Renal pelvis (tissue), 4 donors: ENCODE results near the gene TBX20. TPM values are rescaled to one million over a fixed set of nuclear protein-coding genes. Genes with fewer than 3 reads are reported as not detected.
"Not testable (repeated sequence)": the region's sequence is repeated elsewhere in the genome, so short reads cannot be mapped to it uniquely, and the experiment has no call there.

Source experiments
- DNase-seq: peaks from one replicate; pipeline ENCODE4 v3.0.0-alpha.2; 2013
- polyA plus RNA-seq, 3 donors: library from polyadenylated mRNA; unstranded; fragments of 120-200 nt; gene quantifications; one replicate each; pipeline ENCODE4 v1.2.1, GENCODE V29; 2013; ENCODE audit not compliant: insufficient read length in 3 of 3

The TBX20 gene
- polyA plus RNA-seq, 3 donors, result not detected

GRCh38 chr7:35255443-35256255, 1.7 kb upstream of the TBX20 start:
- no peak for DNase-seq

DNA sequence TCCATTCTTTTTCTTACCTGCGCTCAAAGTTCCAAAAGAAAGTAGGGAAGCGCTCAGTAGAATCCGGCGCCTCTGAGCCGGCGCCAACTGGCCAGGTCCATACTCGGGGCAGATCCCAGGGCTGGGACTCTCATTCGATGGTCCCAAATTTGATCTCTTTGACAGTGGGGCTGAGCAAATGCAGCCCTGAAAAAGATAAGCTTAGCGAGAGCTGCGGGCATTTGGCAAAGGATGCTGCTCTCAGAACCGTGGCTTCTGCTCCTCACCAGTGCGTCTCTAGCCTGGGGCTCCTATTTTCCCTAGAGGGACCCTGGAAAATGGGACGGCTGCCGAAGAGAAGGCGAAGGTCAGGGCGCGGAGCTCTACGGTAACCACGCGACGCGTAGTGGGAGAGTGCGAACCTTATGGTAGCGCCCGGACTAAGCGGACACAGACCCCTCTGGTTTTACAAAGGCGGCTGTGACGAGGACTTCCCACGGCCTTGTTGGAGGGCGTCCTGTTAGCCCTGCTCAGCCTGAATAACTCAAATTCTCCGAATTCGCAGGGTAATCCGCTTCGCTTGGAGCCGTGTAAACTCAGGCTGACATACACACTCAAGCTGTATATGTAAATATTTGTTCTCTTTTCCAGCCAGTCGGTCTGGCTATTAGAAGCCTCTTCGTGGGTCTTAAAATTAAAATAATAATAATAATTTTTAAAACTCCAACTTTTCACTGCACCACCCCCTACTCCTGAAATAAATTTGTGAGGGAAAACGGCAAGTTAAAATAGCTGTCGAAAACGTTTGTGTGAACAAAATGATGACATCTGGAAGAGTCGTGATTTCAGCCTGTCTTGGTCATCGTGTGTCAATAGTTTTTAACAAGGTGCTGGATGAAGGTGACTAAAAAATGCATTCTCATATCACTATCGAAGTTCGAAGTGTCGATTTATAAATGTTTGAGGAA, 869 bp upstream of the TBX20 start:
- no peak for DNase-seq

GRCh38 chr7:35253460-35253709, 515 bp downstream of the TBX20 start:
- no peak for DNase-seq

DNA sequence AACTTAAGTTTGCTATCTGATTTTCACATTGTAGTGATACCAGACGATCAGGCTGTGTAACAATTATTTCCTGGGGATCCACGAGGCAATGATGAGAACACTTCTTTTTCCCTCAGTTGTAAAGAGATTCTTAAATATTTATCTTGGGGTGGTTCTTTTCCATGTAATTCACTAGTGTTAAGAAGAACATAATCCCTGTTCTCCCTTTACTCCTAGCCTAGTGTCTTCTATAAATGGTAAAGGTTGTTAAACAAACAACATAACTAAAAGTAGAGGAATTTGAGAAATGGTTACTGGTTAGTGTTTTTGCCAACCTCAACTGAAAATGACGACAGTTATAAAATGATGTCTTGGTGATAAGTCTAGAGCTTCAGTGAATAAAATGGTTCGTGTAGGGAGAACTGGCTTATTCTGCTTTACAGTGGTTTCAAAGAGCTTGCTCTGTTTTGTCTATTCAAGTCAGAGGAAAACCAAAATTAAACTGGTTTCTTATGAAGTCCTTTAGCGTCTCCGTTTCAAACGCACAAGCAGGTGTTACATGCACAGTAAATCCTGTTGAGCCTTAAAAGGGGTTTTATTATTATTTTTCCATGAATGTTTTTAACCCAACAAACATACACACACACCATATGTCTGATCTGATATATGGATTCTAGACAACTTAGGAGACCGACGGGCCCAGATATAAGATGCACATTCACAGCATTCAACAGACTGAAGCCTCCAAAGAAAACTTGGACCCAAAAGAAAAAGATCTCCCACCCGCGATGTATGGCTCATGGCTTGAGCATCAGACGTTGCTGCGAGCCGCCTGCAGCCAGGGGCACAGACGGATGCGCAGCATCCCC, 1.1 kb downstream of the TBX20 start:
- DNase-seq, result no peak

GRCh38 chr7:35251606-35252310, 2.1 kb downstream of the TBX20 start:
- DNase-seq, result no peak

- DNase-seq, result no peak
These were observed 3.0 kb downstream of the TBX20 start for GRCh38 chr7:35250941-35251340.

- no peak for DNase-seq
These were observed 3.4 kb downstream of the TBX20 start for GRCh38 chr7:35250452-35250851.

- DNase-seq, result no peak
These were observed 4.4 kb downstream of the TBX20 start for GRCh38 chr7:35249537-35249907.

DNA sequence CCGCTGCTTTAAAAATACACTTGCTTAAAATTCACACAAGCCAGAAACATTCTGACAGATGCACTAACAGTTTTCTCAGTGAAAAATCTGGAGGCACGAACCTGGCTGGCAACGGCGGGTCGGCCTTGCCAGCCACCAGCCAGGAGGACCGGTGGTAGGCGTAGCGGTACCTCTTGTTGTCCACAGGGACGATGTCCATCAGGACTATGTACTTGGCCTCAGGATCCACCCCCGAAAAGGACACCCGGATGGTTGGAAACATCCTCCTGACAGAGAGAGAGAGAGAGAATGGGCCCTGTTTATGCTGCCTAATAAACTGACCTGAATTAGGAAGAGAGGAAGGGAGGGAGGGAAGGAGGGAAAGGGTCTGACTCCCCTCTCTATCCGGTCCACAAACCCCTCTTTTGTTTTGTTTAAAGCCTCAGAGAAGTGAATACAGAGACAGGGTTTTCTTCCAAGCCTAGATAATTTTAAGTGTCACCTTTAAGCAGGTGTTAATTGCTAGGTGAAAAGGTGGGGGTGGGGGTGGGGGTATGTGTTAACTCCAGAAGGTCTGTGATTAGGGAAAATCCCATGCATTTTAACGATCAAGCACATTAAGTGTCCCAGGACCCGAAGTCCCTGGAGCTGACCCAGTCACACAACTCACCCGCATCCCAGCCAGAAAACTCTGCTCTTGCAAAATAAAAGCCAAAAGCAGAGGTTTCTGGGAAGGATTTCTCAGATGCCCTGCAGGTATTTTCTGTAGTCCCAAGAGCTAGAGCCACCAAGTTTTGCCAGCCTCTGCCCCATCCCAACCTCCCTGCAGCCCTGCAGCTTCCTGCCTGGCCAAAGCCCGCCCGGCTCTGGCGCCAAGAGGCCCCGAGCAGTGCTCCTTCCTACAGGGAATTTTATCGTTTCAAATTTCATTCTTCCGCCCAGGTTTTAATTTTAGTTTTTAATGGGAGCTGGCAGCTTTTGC, 5.0 kb downstream of the TBX20 start:
- DNase-seq, result no peak

- DNase-seq, result no peak
These were observed 7.1 kb downstream of the TBX20 start for GRCh38 chr7:35246819-35247218.

DNA sequence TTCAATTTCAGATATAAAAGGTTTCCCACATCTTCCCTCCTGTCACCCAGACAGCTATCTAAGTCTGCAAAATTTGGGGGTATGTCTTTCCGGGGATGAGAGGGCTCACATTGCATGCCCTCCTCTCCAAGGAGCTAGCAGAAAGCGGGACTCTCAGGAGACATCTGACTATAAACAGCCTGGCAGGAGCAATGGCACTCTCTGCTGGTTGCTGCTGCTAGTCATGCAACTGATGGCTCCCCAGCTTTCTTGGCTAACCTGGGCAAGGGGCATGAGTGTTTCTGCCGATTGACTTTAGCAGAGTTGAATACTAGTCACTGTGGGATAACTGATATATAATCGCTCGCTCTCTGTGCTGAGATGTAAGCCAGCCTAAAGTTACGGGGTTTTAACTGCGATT, 12.0 kb downstream of the TBX20 start:
- DNase-seq, result no peak

GRCh38 chr7:35241436-35241835, 12.5 kb downstream of the TBX20 start:
- DNase-seq, result no peak

GRCh38 chr7:35241008-35241407, 12.9 kb downstream of the TBX20 start:
- not testable (repeated sequence) for DNase-seq

DNA sequence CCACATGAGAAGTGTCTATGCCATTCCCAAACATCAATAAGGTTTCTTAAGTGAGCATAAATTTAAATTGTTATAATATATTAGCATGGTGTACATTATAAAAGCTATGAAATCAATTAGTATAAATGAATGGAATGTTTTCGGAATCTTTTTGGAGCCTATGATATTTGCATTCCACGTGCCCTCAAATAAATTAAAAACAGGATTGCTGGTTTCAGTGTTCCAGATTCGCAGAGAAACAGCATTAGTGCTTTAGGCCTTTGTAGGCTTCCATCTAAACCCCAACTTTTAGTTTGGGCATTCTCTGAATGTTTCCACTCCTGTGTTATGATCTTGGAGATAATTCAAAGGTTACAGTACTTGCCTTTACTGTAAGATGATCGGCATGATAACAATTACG, 15.4 kb downstream of the TBX20 start:
- not testable (repeated sequence) for DNase-seq

DNA sequence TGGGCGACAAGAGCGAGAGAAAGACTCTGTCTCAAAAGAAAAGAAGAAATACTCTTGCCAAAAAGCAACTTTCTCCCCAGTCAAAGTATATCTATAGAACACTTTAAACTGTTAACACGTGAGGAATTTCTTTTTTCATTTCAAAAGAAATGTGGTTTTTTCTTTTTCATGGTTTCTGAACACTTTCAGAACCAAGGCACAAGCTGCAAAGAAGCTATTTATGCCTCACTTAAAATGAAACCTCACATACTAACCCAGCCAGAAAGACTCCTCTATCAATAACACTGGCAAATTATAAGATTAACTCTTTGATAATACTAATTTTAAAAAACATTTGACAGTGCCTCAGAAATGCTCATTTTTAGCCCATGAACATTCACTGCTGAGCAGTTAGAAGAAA, 20.9 kb downstream of the TBX20 start:
- no peak for DNase-seq

GRCh38 chr7:35231221-35231620, 22.7 kb downstream of the TBX20 start:
- not testable (repeated sequence) for DNase-seq

GRCh38 chr7:35229116-35229780, 24.7 kb downstream of the TBX20 start:
- not testable (repeated sequence) for DNase-seq

GRCh38 chr7:35228496-35229051, 25.3 kb downstream of the TBX20 start:
- DNase-seq, result not testable (repeated sequence)

DNA sequence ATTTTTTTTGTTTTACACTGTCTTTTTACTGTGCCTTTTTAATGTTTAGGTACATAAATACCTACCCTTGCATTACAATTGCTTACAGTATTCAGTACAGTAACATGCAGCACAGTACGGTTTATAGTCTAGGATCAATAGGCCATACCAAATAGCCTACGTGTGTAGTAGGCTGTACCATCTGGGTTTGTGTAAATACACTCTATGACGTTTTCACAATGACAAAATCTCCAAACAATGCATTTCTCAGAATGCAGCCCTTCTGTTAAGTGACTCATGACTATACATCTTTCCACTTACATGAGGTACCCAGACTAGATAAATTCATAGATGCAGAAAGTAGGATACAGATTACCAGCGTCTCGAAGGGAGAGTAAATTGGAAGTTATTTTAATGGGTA, 26.5 kb downstream of the TBX20 start:
- DNase-seq, result not testable (repeated sequence)
